MM.1S (cell line): ENCODE data around the gene UPK2.

Experiments
- DNase-seq: peaks from one replicate; pipeline ENCODE4 v3.0.0-alpha.2; 2015
- H2AFZ ChIP-seq: fragments of 300-600 bp; sonication (generic); 2 replicates; pipeline ENCODE4 v1.6.0; 2016; ENCODE audit warnings: antibody characterized with exemption, low read length
- H3F3A ChIP-seq: fragments of 300-600 bp; sonication (generic); 2 replicates; pipeline ENCODE4 v1.6.1; 2016; ENCODE audit warnings: mild to moderate bottlenecking, antibody characterized with exemption, low read length, moderate library complexity, mixed read lengths; ENCODE audit not compliant: insufficient read depth
- H3K27ac ChIP-seq: fragments of 300-600 bp; sonication (generic); 2 replicates; pipeline ENCODE4 v1.5.1; 2016; ENCODE audit warnings: mild to moderate bottlenecking, low read length
- H3K27me3 ChIP-seq: fragments of 300-600 bp; sonication (generic); replicated peaks from 2 replicates; pipeline ENCODE4 v1.6.0; 2016; ENCODE audit warnings: low read length; ENCODE audit not compliant: insufficient read depth
- H3K36me3 ChIP-seq: fragments of 300-600 bp; sonication (generic); replicated peaks from 2 replicates; pipeline ENCODE4 v1.6.1; 2016; ENCODE audit warnings: mild to moderate bottlenecking, low read length, mixed read lengths; ENCODE audit not compliant: insufficient read depth
- H3K4me1 ChIP-seq: fragments of 300-600 bp; sonication (generic); 2 replicates; pipeline ENCODE4 v1.6.1; 2016; ENCODE audit warnings: low read length, mixed read lengths
- H3K4me2 ChIP-seq: fragments of 300-600 bp; sonication (generic); 2 replicates; pipeline ENCODE4 v1.6.0; 2016; ENCODE audit warnings: low read depth, low read length
- H3K4me3 ChIP-seq: fragments of 300-600 bp; sonication (generic); 2 replicates; pipeline ENCODE4 v1.5.1; 2016; ENCODE audit warnings: low read length, mixed read lengths
- H3K79me2 ChIP-seq: fragments of 300-600 bp; sonication (generic); 2 replicates; pipeline ENCODE4 v1.6.1; 2016; ENCODE audit warnings: mixed run types, low read length, mixed read lengths
- H3K9ac ChIP-seq: fragments of 300-600 bp; sonication (generic); 2 replicates; pipeline ENCODE4 v1.6.1; 2016; ENCODE audit warnings: low read length, mixed read lengths
- H3K9me2 ChIP-seq: fragments of 300-600 bp; sonication (generic); replicated peaks from 2 replicates; pipeline ENCODE4 v1.6.1; 2016; ENCODE audit warnings: mild to moderate bottlenecking, low read length, mixed read lengths; ENCODE audit not compliant: insufficient read depth
- H3K9me3 ChIP-seq: fragments of 300-600 bp; sonication (generic); replicated peaks from 2 replicates; pipeline ENCODE4 v1.6.1; 2016; ENCODE audit warnings: mild to moderate bottlenecking, low read length, mixed read lengths; ENCODE audit not compliant: insufficient read depth
- H4K20me1 ChIP-seq: fragments of 300-600 bp; sonication (generic); 2 replicates; pipeline ENCODE4 v1.6.1; 2016; ENCODE audit warnings: mild to moderate bottlenecking, low read length, moderate library complexity, mixed read lengths; ENCODE audit not compliant: insufficient read depth
- EZH2 ChIP-seq: fragments of 300-600 bp; sonication (generic); optimal IDR thresholded peaks from 2 replicates; pipeline ENCODE3; 2017; ENCODE audit warnings: low read depth, mild to moderate bottlenecking, antibody characterized with exemption, low read length, mixed read lengths
- EZH2phosphoT487 ChIP-seq: fragments of 300-600 bp; sonication (generic); IDR thresholded peaks from 2 replicates; pipeline ENCODE4 v1.6.1; 2018; ENCODE audit warnings: antibody characterized with exemption, low read length
- TF ChIP-seq, protein P1 (sequence below): fragments of 300-600 bp; sonication (generic); IDR thresholded peaks from 2 replicates; pipeline ENCODE4 v1.5.1; 2016; ENCODE audit warnings: antibody characterized with exemption, low read length, mixed read lengths

The UPK2 gene

DNA sequence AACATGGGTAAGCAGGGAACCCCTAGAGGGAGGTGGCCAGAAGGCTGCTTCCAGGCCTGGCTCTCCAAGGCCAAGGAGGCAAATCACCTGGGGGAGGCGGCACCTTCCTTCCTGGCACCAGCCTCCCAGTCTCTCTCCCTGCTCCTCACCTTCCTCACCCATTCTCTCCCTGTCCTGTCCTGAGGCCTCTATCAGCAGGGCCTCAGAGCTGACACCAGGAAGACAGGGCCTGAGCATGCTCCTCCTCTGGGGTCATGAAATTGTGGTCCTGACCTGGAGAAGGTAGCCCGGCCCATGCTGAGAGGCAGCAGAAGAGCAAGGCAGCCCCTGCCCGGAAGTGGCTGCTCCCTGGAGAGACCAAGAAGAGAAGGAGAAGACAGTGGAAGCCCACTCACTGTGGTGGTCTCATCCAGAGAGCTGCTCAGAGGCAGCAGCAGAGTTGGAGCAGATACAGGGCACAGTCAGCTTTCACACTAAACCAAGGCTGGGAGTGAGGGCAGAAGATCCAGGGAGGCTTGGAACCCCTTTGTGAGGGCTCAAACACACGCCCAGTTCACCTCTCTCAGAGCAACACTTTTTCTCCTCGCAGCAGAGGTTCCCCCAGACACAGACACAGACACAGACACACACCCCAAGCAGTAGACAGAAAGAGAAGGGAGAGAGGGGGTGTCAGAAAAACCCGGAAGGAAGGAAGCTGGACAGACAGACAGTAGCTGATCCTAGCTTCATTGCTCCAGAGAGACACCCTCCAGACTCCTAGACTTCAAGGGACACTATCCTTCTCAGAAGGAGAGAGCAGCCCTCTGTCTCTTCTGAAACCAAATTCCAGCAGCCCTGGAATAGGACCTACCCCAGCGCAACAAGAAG lies 32.1 kb upstream of the UPK2 start:
- Histone ChIP-seq H3K4me2 (peak overlapping the region; percentile 90), H3K9me3 (no peaks in the 10 kb centered on the region), H3K4me1 (peaks cover 28% of the 10 kb centered on the region), H3K27me3 (no peaks in the 10 kb centered on the region), H3F3A (peaks cover 34% of the 10 kb centered on the region), H3K9me2 (no peaks in the 10 kb centered on the region), H3K9ac (peak overlapping the region; percentile 72; the same call in 1 of the 2 replicates), H4K20me1 (no peaks in the 10 kb centered on the region), H3K4me3 (peak overlapping the region; percentile 98), H3K79me2 (peaks cover 42% of the 10 kb centered on the region), H2AFZ (no peak overlapping the region), H3K36me3 (no peaks in the 10 kb centered on the region), H3K27ac (no peak overlapping the region)
- TF ChIP-seq, protein P1, sequence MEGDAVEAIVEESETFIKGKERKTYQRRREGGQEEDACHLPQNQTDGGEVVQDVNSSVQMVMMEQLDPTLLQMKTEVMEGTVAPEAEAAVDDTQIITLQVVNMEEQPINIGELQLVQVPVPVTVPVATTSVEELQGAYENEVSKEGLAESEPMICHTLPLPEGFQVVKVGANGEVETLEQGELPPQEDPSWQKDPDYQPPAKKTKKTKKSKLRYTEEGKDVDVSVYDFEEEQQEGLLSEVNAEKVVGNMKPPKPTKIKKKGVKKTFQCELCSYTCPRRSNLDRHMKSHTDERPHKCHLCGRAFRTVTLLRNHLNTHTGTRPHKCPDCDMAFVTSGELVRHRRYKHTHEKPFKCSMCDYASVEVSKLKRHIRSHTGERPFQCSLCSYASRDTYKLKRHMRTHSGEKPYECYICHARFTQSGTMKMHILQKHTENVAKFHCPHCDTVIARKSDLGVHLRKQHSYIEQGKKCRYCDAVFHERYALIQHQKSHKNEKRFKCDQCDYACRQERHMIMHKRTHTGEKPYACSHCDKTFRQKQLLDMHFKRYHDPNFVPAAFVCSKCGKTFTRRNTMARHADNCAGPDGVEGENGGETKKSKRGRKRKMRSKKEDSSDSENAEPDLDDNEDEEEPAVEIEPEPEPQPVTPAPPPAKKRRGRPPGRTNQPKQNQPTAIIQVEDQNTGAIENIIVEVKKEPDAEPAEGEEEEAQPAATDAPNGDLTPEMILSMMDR: no peak
- TF ChIP-seq EZH2 (no peak), EZH2phosphoT487 (no peak)
- no peak for DNase-seq

DNA sequence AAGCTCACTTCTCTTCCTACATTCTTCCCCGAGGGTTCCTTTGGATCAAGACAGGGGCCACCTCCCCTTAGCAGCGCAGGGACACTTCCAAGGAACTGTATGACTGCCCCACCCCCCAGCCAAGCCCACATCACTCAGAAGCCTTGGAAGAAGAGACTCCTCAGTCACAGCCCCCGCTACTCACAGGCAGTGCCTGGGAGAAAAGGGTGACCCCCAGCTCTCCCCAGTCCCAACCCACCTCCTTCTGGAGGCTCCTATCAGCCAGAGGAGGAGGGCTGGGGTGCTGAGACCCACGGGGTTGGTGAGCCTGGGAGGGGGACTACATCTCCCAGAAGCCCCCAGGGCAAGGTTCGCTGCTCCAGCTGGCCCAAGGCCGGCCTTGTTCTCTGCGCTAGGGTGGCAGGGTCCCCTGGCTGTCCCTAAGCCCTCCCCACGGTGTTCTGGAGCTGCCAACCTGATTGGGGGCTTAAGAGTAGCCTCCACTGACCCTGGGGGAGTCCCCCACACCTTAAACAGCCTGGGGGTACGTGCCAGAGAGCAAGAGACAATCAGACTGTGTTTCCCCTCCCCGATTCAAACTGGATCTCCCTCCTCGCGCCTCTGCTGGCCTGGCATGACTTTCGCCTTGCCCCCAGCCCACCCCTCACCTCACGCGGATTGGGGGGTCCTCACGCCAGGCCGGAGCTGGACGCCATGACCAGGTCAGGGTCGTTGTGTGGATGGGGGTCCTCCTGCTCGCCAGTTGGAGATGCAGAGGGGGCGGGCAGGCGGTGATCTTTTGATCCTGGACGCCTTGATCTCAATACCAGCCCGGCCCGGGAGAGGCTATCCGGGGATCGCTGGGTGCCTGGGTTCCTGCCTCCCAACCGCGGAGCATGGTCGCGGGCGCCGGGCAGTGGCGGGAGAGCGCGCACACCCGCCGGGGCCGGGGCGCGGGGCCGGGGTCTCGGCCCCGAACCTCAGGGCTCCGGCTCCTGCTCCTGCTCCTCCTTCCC lies 31.2 kb upstream of the UPK2 start:
- no peaks in the 10 kb centered on the region for H3K9me3 ChIP-seq
- peak overlapping the region; percentile 76 for H2AFZ ChIP-seq
- H3K27ac ChIP-seq: peak overlapping the region; percentile 14; the same call in 1 of the 2 replicates
- H3K4me3 ChIP-seq: peak overlapping the region; percentile 98
- H3K27me3 ChIP-seq: no peaks in the 10 kb centered on the region
- peaks cover 36% of the 10 kb centered on the region for H3F3A ChIP-seq
- no peaks in the 10 kb centered on the region for H3K9me2 ChIP-seq
- peaks cover 28% of the 10 kb centered on the region for H3K4me1 ChIP-seq
- TF ChIP-seq, protein P1: no peak
- TF ChIP-seq EZH2 (no peak), EZH2phosphoT487 (no peak)
- DNase-seq: peak; percentile 42
- peak overlapping the region; percentile 90 for H3K4me2 ChIP-seq
- no peaks in the 10 kb centered on the region for H3K36me3 ChIP-seq
- H3K79me2 ChIP-seq: peaks cover 42% of the 10 kb centered on the region
- peak overlapping the region; percentile 72 for H3K9ac ChIP-seq
- H4K20me1 ChIP-seq: no peaks in the 10 kb centered on the region

DNA sequence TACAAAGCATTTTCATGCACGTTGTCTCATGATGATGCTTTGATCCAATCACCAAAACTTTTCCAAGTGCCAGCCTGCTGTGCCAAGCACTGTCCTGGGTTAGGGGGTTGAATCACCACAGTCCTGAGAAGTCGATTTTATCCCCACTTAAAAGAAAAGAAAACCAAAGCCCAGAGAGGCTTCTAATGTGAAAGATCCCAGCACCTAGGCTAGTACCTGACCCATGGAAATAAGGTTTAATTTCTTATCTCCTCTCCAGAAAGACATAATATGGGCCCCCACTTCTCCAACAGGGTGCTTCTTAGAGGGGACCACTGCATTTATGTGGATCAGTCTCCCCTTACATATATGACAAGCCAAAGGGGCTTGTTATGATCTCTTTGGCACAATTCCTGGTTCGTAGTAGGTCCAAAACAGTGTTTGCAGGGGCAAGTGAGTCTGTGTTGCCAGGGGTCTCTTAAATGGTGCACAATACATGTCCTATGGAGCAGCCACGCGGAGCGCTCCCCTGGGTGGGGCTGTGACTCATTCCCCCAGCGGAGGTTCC lies 28.5 kb upstream of the UPK2 start:
- peak overlapping the region; percentile 67; the same call in 1 of the 2 replicates for H2AFZ ChIP-seq
- H3K27ac ChIP-seq: peak overlapping the region; percentile 90; the same call in 1 of the 2 replicates
- peak overlapping the region; percentile 72 for H3K4me3 ChIP-seq
- TF ChIP-seq EZH2: no peak
- TF ChIP-seq, protein P1: no peak
- no peak for TF ChIP-seq EZH2phosphoT487
- H3K79me2 ChIP-seq: peaks cover 27% of the 10 kb centered on the region
- H3F3A ChIP-seq: peaks cover 36% of the 10 kb centered on the region
- H4K20me1 ChIP-seq: no peaks in the 10 kb centered on the region
- no peaks in the 10 kb centered on the region for H3K9me2 ChIP-seq
- H3K9ac ChIP-seq: peak overlapping the region; percentile 76; the same call in 1 of the 2 replicates
- H3K4me2 ChIP-seq: peak overlapping the region; percentile 89
- DNase-seq: no peak
- no peaks in the 10 kb centered on the region for H3K9me3 ChIP-seq
- H3K36me3 ChIP-seq: no peaks in the 10 kb centered on the region
- H3K27me3 ChIP-seq: no peaks in the 10 kb centered on the region
- peaks cover 33% of the 10 kb centered on the region for H3K4me1 ChIP-seq
